OCI-LY3 (cell line): Measurements from ENCODE around the gene TUBA4A.
A peak's percentile ranks its signal among the peaks of the same experiment; 100 is the strongest.

Experiments used
- H2AFZ ChIP-seq: fragments of 200-600, 300-600 bp; shearing (Covaris generic); 2 replicates; pipeline ENCODE4 v1.6.0; 2014; ENCODE audit warnings: antibody characterized with exemption, low read depth, low read length
- H3K27ac ChIP-seq: fragments of 200-600, 300-600 bp; sonication (generic); 2 replicates; pipeline ENCODE4 v1.5.1; 2014; ENCODE audit warnings: mild to moderate bottlenecking, low read length, moderate library complexity, mixed read lengths
- H3K27me3 ChIP-seq: fragments of 200-600, 300-600 bp; sonication (generic); 2 replicates; pipeline ENCODE4 v1.6.1; 2014; ENCODE audit warnings: low read depth, low read length, mixed read lengths
- H3K36me3 ChIP-seq: fragments of 200-600, 300-600 bp; sonication (generic); replicated peaks from 2 replicates; pipeline ENCODE3; 2014; ENCODE audit warnings: low read depth, low read length, mixed read lengths
- H3K4me1 ChIP-seq: fragments of 300-600, 200-600 bp; sonication (generic); 2 replicates; pipeline ENCODE4 v1.6.1; 2014; ENCODE audit warnings: low read length, mixed read lengths
- H3K4me2 ChIP-seq: fragments of 200-600, 300-600 bp; sonication (generic); 2 replicates; pipeline ENCODE4 v1.6.1; 2014; ENCODE audit warnings: low read length, mixed read lengths
- H3K4me3 ChIP-seq: fragments of 300-600, 200-600 bp; sonication (generic); 2 replicates; pipeline ENCODE4 v1.5.1; 2014; ENCODE audit warnings: antibody characterized with exemption, mild to moderate bottlenecking, low read length, moderate library complexity
- H3K79me2 ChIP-seq: fragments of 300-600, 200-600 bp; shearing (Covaris generic); 2 replicates; pipeline ENCODE4 v1.6.1; 2014; ENCODE audit warnings: mild to moderate bottlenecking, low read length, mixed read lengths
- H3K9ac ChIP-seq: fragments of 300-600, 200-600 bp; shearing (Covaris generic); 2 replicates; pipeline ENCODE4 v1.6.0; 2014; ENCODE audit warnings: mild to moderate bottlenecking, low read length, moderate library complexity
- H3K9me3 ChIP-seq: fragments of 200-600, 300-600 bp; shearing (Covaris generic); 2 replicates; pipeline ENCODE4 v1.6.1; 2014; ENCODE audit warnings: low read length, mixed read lengths; ENCODE audit not compliant: insufficient read depth
- H4K20me1 ChIP-seq: fragments of 200-600, 300-600 bp; sonication (generic); 2 replicates; pipeline ENCODE4 v1.6.1; 2016; ENCODE audit warnings: low read length, mixed read lengths; ENCODE audit not compliant: insufficient read depth
- CTCF ChIP-seq: fragments of 200-600, 300-600 bp; sonication (generic); IDR thresholded peaks from 2 replicates; pipeline ENCODE4 v1.5.1; 2014; ENCODE audit warnings: antibody characterized with exemption, low read length, low read depth
- EZH2phosphoT487 ChIP-seq: fragments of 200-600 bp; shearing (Covaris generic); IDR thresholded peaks from 2 replicates; pipeline ENCODE4 v1.6.1; 2018; ENCODE audit warnings: antibody characterized with exemption, mixed run types, low read depth

TUBA4A gene

DNA sequence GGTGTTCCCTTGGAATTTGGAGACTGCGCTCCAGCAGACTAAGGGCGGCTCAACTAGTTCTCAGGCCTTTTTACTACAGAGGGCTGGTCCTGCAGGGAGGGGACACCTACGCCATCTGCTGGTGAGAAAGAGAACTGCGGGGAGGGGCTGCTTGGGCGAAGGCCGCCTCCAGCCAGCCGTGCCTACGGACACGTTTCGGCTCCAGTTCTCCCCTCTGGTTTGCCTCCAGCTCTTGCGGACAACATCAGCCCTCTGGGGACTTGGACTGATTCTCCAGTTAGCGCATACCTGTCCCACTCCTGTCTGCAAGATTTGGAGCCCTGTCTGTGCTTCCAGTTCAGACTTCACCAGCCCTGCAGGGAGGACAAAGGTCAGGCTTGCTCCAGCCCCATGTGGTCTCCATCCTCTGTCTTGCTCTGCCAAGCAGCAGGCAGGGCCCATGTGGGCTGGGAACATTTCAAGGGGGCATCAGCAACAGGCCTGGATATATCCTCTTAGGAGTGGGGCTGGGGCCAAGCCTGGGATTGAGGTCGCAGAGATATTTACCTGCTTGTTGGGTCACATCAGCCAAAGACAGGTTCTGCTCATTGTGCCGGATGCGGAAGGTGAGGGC lies 45.1 kb upstream of the TUBA4A start:
- H3K4me2 ChIP-seq = peak overlapping the region; percentile 60
- H3K27me3 ChIP-seq = peaks cover 51% of the 10 kb centered on the region
- H3K4me1 ChIP-seq = peaks cover 10% of the 10 kb centered on the region
- H3K9me3 ChIP-seq = no peaks in the 10 kb centered on the region
- H4K20me1 ChIP-seq = no peaks in the 10 kb centered on the region
- no peak overlapping the region for H3K27ac ChIP-seq
- H2AFZ ChIP-seq = peak overlapping the region; percentile 95; the same call in 1 of the 2 replicates
- H3K4me3 ChIP-seq = peak overlapping the region; percentile 60
- no peak for TF ChIP-seq EZH2phosphoT487
- peak; percentile 70 for TF ChIP-seq CTCF
- no peak overlapping the region for H3K9ac ChIP-seq
- no peaks in the 10 kb centered on the region for H3K79me2 ChIP-seq
- H3K36me3 ChIP-seq = no peaks in the 10 kb centered on the region

DNA sequence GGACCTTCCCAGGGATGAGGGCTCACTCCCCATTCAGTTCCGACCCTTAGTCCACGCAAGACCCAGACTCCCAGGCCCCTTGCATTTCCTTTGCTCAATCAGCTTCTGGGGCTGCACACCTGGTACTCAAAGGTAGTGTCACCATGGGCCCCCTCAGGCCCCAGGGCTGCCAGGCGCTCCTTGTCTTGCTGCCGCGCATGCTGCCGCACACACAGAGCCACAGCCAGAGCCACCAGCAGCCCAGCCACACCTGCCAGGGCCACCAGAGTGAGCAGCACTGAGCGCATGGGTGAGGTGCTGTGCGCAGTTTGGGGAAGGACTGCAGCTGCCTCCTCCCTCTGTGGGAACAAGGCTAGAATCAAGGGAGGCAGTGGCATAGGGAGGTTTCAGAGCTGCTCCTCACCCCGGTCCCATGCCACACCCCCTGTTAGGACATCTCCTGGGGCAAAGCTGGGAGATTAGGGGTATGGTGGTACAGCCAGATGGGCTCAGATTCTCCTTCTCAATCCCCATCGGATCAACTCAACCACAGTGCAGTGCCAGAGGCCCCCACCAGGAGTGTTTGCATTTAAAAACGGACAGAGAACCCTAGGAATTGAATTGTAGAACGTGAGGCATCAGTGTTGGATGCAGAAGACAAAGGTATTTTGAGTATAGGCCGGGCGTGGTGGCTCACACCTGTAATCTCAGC lies 44.2 kb upstream of the TUBA4A start:
- H3K4me3 ChIP-seq = no peak overlapping the region
- H3K27me3 ChIP-seq = peaks cover 41% of the 10 kb centered on the region
- no peak overlapping the region for H3K4me2 ChIP-seq
- H3K9ac ChIP-seq = no peak overlapping the region
- H3K4me1 ChIP-seq = peaks cover 10% of the 10 kb centered on the region
- no peaks in the 10 kb centered on the region for H3K9me3 ChIP-seq
- no peaks in the 10 kb centered on the region for H3K79me2 ChIP-seq
- no peak overlapping the region for H3K27ac ChIP-seq
- no peaks in the 10 kb centered on the region for H3K36me3 ChIP-seq
- no peaks in the 10 kb centered on the region for H4K20me1 ChIP-seq
- TF ChIP-seq EZH2phosphoT487 (no peak), CTCF (no peak)
- H2AFZ ChIP-seq = no peak overlapping the region

DNA sequence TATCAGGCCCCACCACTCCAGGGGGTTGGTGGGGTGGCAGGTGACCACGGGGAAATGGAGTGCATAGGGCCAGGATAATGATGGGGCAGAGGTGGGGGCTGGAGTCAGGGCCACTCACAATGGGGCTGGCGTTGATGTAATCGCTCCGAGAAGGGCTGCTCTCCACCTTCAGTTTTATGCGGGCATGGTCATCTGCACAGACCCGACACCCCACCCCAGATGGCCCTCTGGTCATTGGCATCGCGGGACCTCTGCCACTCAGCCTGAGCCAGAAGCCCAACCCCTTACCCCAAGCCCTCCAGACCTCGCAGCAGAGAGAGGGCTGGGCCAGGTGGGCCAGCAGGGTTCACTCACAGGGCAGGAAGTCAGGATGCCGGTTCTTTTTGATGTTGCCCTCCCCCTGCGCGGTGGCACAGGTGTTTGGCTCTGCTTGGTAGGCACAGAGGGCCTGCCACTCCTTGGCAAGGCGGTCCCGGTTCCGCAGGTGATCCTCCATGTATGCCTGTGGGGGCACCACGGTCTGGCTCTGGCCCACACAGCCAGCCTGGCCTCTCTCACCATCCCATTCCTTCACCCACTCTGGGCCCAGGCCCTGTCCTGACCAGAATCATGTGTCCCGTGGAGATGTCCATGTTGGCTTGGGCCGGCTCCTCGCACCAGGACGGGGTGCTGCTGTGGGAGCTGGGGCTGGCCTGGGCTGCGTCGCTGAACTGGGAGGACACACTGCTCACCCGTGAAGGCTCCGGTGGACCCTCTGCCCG lies 43.1 kb upstream of the TUBA4A start:
- Histone ChIP-seq H2AFZ (no peak overlapping the region), H3K9me3 (no peaks in the 10 kb centered on the region), H3K4me2 (no peak overlapping the region), H3K36me3 (no peaks in the 10 kb centered on the region), H3K4me3 (no peak overlapping the region), H3K9ac (no peak overlapping the region), H3K79me2 (no peaks in the 10 kb centered on the region), H3K27ac (no peak overlapping the region), H3K27me3 (peaks cover 30% of the 10 kb centered on the region), H4K20me1 (no peaks in the 10 kb centered on the region), H3K4me1 (peaks cover 10% of the 10 kb centered on the region)
- no peak for TF ChIP-seq CTCF
- TF ChIP-seq EZH2phosphoT487 = no peak

- no peaks in the 10 kb centered on the region for H3K9me3 ChIP-seq
- H3K79me2 ChIP-seq = no peaks in the 10 kb centered on the region
- no peaks in the 10 kb centered on the region for H3K36me3 ChIP-seq
- H3K9ac ChIP-seq = no peak overlapping the region
- H4K20me1 ChIP-seq = no peaks in the 10 kb centered on the region
- TF ChIP-seq EZH2phosphoT487 (no peak), CTCF (no peak)
- H3K27ac ChIP-seq = no peak overlapping the region
- H2AFZ ChIP-seq = no peak overlapping the region
- H3K4me1 ChIP-seq = peaks cover 10% of the 10 kb centered on the region
- no peak overlapping the region for H3K4me3 ChIP-seq
- H3K4me2 ChIP-seq = no peak overlapping the region
- peaks cover 24% of the 10 kb centered on the region for H3K27me3 ChIP-seq
These were observed 42.4 kb upstream of the TUBA4A start for GRCh38 chr2:219296142-219296541.
